Neuronal stem cell (in vitro differentiated cells): Measurements from ENCODE around the gene C19orf47.
"Not testable (repeated sequence)": the region's sequence is repeated elsewhere in the genome, so short reads cannot be mapped to it uniquely, and the experiment has no call there.

Experiments used
- DNase-seq: peaks from one replicate; pipeline ENCODE4 v3.0.0-alpha.2; 2013; ENCODE audit warnings: low spot score
- H2AFZ ChIP-seq: one replicate; pipeline ENCODE4 v1.6.1; 2013; ENCODE audit warnings: mild to moderate bottlenecking, low read length, inconsistent platforms
- H2AK5ac ChIP-seq: 2 replicates; pipeline ENCODE4 v1.6.1; 2013; ENCODE audit warnings: low read depth, mild to moderate bottlenecking, inconsistent platforms, low read length, moderate library complexity, mixed read lengths
- H2BK120ac ChIP-seq: 2 replicates; pipeline ENCODE4 v1.6.1; 2013; ENCODE audit warnings: low read depth, mild to moderate bottlenecking, inconsistent platforms, low read length, moderate library complexity, mixed read lengths
- H2BK12ac ChIP-seq: one replicate; pipeline ENCODE4 v1.6.1; 2013; ENCODE audit warnings: low read length, inconsistent platforms
- H2BK15ac ChIP-seq: 2 replicates; pipeline ENCODE4 v1.6.1; 2013; ENCODE audit warnings: mild to moderate bottlenecking, low read length, inconsistent platforms, mixed read lengths
- H2BK5ac ChIP-seq: one replicate; pipeline ENCODE4 v1.6.1; 2013; ENCODE audit warnings: inconsistent platforms, mild to moderate bottlenecking, low read length, moderate library complexity
- H3K14ac ChIP-seq: one replicate; pipeline ENCODE4 v1.6.1; 2013; ENCODE audit warnings: low read length, inconsistent platforms
- H3K18ac ChIP-seq: 2 replicates; pipeline ENCODE4 v1.6.1; 2013; ENCODE audit warnings: low read length, inconsistent platforms
- H3K23ac ChIP-seq: 2 replicates; pipeline ENCODE4 v1.6.1; 2013; ENCODE audit warnings: low read depth, mild to moderate bottlenecking, mixed read lengths, low read length, inconsistent platforms; ENCODE audit not compliant: poor library complexity
- H3K27ac ChIP-seq: replicated peaks from 3 replicates; pipeline ENCODE4 v1.5.1; 2013; ENCODE audit warnings: low read length, inconsistent platforms
- H3K27me3 ChIP-seq, 3 experiments: 2 replicates each; pipeline ENCODE4 v1.6.1; 2013; ENCODE audit warnings: low read length in 3 of 3, mild to moderate bottlenecking in 2 of 3, inconsistent platforms in 1 of 3, low read depth in 1 of 3, mixed read lengths in 1 of 3, moderate library complexity in 1 of 3; ENCODE audit not compliant: control insufficient read depth in 3 of 3, insufficient read depth in 3 of 3
- H3K36me3 ChIP-seq, 2 donors: replicated peaks in 1 of 2; 2 replicates each; pipeline ENCODE4 v1.6.1; 2013; ENCODE audit warnings: low read length in 2 of 2; ENCODE audit not compliant: control insufficient read depth in 2 of 2, insufficient read depth in 2 of 2
- H3K4ac ChIP-seq: 2 replicates; pipeline ENCODE4 v1.6.1; 2013; ENCODE audit warnings: inconsistent platforms, mild to moderate bottlenecking, low read length, moderate library complexity
- H3K4me1 ChIP-seq, 2 donors: 1 replicate in 1 of 2; 2 replicates in 1 of 2; pipeline ENCODE4 v1.6.1; 2013; ENCODE audit warnings: low read length in 2 of 2, low read depth in 1 of 2; ENCODE audit not compliant: control insufficient read depth in 2 of 2, insufficient read depth in 1 of 2
- H3K4me2 ChIP-seq: one replicate; pipeline ENCODE4 v1.6.1; 2013; ENCODE audit warnings: mild to moderate bottlenecking, low read length, inconsistent platforms; ENCODE audit not compliant: insufficient read depth, poor library complexity, severe bottlenecking
- H3K4me3 ChIP-seq, 2 donors: 2 replicates each; pipeline ENCODE4 v1.5.1; 2013; ENCODE audit warnings: low read length in 2 of 2, mild to moderate bottlenecking in 2 of 2, inconsistent platforms in 1 of 2, moderate library complexity in 1 of 2
- H3K79me1 ChIP-seq: one replicate; pipeline ENCODE4 v1.6.1; 2013; ENCODE audit warnings: low read depth, mild to moderate bottlenecking, inconsistent platforms, low read length, moderate library complexity
- H3K9ac ChIP-seq: one replicate; pipeline ENCODE4 v1.6.1; 2013; ENCODE audit warnings: mild to moderate bottlenecking, low read depth, low read length, inconsistent platforms; ENCODE audit not compliant: poor library complexity
- H3K9me3 ChIP-seq, 2 donors: replicated peaks in 1 of 2; 2 replicates each; pipeline versions ENCODE3 to v1.6.1; 2013; ENCODE audit warnings: low read length in 2 of 2, mild to moderate bottlenecking in 2 of 2, inconsistent platforms in 1 of 2, low read depth in 1 of 2, mixed read lengths in 1 of 2, moderate library complexity in 1 of 2; ENCODE audit not compliant: control insufficient read depth in 2 of 2, insufficient read depth in 1 of 2
- H4K8ac ChIP-seq: one replicate; pipeline ENCODE4 v1.6.1; 2013; ENCODE audit warnings: low read depth, mild to moderate bottlenecking, inconsistent platforms, low read length, moderate library complexity
- H4K91ac ChIP-seq: one replicate; pipeline ENCODE4 v1.6.1; 2013; ENCODE audit warnings: low read length, low read depth, mild to moderate bottlenecking, inconsistent platforms; ENCODE audit not compliant: poor library complexity
- WGBS, 2 donors: extraction: QIAGEN DNeasy Blood & Tissue Kit; methylation state at CpG; one replicate each; pipeline ENCODE4 v1.1.7; 2013; ENCODE audit warnings: missing lambda C conversion rate in 2 of 2, mixed read lengths in 1 of 2; ENCODE audit not compliant: insufficient read length in 2 of 2, insufficient replicate concordance in 1 of 2; ENCODE audit errors: extremely low coverage in 2 of 2; 5-methylcytosine and 5-hydroxymethylcytosine counted together

The C19orf47 gene

GRCh38 chr19:40371802-40372122 lies 23.6 kb upstream of the C19orf47 start:
- peaks cover 52 to 86% of the 10 kb centered on the region in 2 donors for H3K36me3 ChIP-seq
- no peak overlapping the region for H4K91ac ChIP-seq
- H3K23ac ChIP-seq, result peak overlapping the region; percentile 46
- no peak overlapping the region for H4K8ac ChIP-seq
- H3K27ac ChIP-seq, result no peak overlapping the region
- no peak overlapping the region for H3K18ac ChIP-seq
- no CpG with 5 or more reads among the region's 5 CpGs for WGBS, 2 donors
- H3K14ac ChIP-seq, result no peak overlapping the region
- no peak overlapping the region for H2BK5ac ChIP-seq
- no peaks in the 10 kb centered on the region for H3K9me3 ChIP-seq
- DNase-seq, result no peak
- no peak overlapping the region for H3K4me2 ChIP-seq
- peaks cover 2% of the 10 kb centered on the region for H3K79me1 ChIP-seq
- H2BK12ac ChIP-seq, result no peak overlapping the region
- peak overlapping the region; percentile 15 for H3K9ac ChIP-seq
- H2BK120ac ChIP-seq, result no peak overlapping the region
- no peak overlapping the region for H2AFZ ChIP-seq
- no peak overlapping the region for H3K4ac ChIP-seq
- no peak overlapping the region for H2BK15ac ChIP-seq
- H3K4me3 ChIP-seq, result no peak overlapping the region
- H3K27me3 ChIP-seq, result no peaks in the 10 kb centered on the region
- no peak overlapping the region for H2AK5ac ChIP-seq
- peaks cover 3 to 7% of the 10 kb centered on the region in 2 donors for H3K4me1 ChIP-seq

DNA sequence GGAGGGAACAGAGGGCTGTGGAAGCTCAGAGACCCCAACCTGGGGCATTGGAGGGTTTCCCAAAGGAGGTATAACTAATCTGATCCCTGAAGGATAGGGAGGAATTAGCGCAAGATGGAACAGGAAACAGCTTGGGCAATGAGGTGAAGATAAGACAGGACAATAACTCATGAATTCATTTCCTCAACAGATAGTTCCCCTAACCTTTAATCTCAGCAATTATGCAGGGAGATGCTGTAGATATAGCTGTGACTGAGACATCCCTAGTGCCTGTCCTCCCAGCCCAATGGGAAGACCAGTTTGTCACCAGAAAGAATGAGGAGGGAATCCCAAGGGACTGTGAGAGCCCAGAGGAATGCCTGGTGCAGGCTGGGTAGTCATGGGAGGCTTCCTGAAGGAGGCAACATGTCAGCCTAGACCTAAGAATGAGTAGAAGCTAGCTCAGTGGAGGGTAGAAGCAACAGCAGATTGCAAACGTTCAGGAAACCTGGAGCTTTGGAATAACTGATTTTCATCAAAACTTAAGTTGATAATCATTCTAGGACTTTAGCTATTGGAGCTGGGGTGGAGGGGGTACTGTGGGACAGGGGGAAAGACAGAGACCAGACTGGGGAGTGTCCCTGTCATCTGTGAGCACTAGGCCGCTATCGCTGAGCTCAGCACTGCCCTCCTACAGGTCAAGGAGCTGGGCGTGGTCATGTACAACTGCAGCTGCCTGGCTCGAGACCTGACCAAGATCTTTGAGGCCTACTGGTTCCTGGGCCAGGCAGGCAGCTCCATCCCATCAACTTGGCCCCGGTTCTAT lies 23.0 kb upstream of the C19orf47 start:
- Histone ChIP-seq H2BK120ac (no peak overlapping the region), H3K4me3 (no peak overlapping the region), H3K9ac (peak overlapping the region; percentile 15), H3K36me3 (peaks cover 48 to 81% of the 10 kb centered on the region in 2 donors), H2BK12ac (no peak overlapping the region), H3K23ac (peak overlapping the region; percentile 46), H3K79me1 (peaks cover 2% of the 10 kb centered on the region), H3K14ac (no peak overlapping the region), H4K91ac (no peak overlapping the region), H4K8ac (no peak overlapping the region), H2BK5ac (no peak overlapping the region), H2AK5ac (no peak overlapping the region), H2AFZ (no peak overlapping the region), H3K27me3 (no peaks in the 10 kb centered on the region), H3K4ac (no peak overlapping the region), H3K4me1 (peaks cover 9 to 12% of the 10 kb centered on the region in 2 donors), H3K27ac (no peak overlapping the region), H3K4me2 (no peak overlapping the region), H2BK15ac (no peak overlapping the region), H3K9me3 (no peaks in the 10 kb centered on the region), H3K18ac (no peak overlapping the region)
- no peak for DNase-seq
- no CpG with 5 or more reads among the region's 7 CpGs for WGBS, 2 donors

DNA sequence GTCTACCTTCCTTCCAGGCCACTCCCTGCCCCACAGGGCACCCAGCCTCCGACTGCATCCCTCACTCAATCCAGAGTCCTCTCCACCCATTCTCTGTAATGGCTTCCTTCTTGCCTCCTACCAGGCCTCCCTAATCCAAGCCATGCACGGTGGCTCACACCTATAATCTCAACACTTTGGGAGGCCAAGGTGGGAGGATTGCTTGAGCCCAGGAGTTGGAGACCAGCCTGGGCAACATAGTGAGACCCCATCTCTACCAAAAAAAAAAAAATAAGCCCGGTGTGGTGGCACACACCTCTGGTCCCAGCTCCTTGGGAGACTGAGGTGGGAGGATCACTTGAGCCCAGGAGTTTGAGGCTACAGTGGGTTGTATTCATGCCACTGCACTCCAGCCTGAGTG lies 22.1 kb upstream of the C19orf47 start:
- H4K8ac ChIP-seq, H2AK5ac ChIP-seq, H2BK5ac ChIP-seq, H3K14ac ChIP-seq, H2BK15ac ChIP-seq, H3K27ac ChIP-seq, H3K4me3 ChIP-seq, H3K23ac ChIP-seq, H3K79me1 ChIP-seq, H3K4me2 ChIP-seq, H3K9ac ChIP-seq, H2BK120ac ChIP-seq, H3K9me3 ChIP-seq, H2BK12ac ChIP-seq, H2AFZ ChIP-seq, H4K91ac ChIP-seq, H3K4ac ChIP-seq, DNase-seq, H3K27me3 ChIP-seq, H3K18ac ChIP-seq: not testable (repeated sequence)
- peaks cover 12 to 15% of the 10 kb centered on the region in 2 donors for H3K4me1 ChIP-seq
- no CpG with 5 or more reads among the region's 3 CpGs for WGBS, 2 donors
- peaks cover 48 to 78% of the 10 kb centered on the region in 2 donors for H3K36me3 ChIP-seq

- no CpG with 5 or more reads among the region's 12 CpGs for WGBS, 2 donors
- Histone ChIP-seq H3K27ac (no peak overlapping the region), H3K36me3 (peaks cover 46 to 74% of the 10 kb centered on the region in 2 donors), H3K79me1 (peaks cover 2% of the 10 kb centered on the region), H2BK5ac (no peak overlapping the region), H2BK120ac (no peak overlapping the region), H3K23ac (no peak overlapping the region), H3K18ac (no peak overlapping the region), H4K91ac (no peak overlapping the region), H3K4me2 (no peak overlapping the region), H3K4ac (no peak overlapping the region), H3K27me3 (no peaks in the 10 kb centered on the region), H3K14ac (no peak overlapping the region), H2AFZ (no peak overlapping the region), H2BK15ac (no peak overlapping the region), H2BK12ac (no peak overlapping the region), H3K9ac (no peak overlapping the region), H3K4me3 (no peak overlapping the region), H4K8ac (no peak overlapping the region), H2AK5ac (no peak overlapping the region), H3K4me1 (peaks cover 12 to 16% of the 10 kb centered on the region in 2 donors), H3K9me3 (no peaks in the 10 kb centered on the region)
- DNase-seq, result no peak
Measured at GRCh38 chr19:40369797-40370196, 21.6 kb upstream of the C19orf47 start.
